Kidney capillary endothelial cell (primary cell): Measurements from ENCODE around the gene ZNF638.
A peak's percentile ranks its signal among the peaks of the same experiment; 100 is the strongest.
"Not testable (repeated sequence)": the region's sequence is repeated elsewhere in the genome, so short reads cannot be mapped to it uniquely, and the experiment has no call there.

Source experiments
- DNase-seq: peaks from one replicate; pipeline ENCODE4 v3.0.0-alpha.2; 2018; ENCODE audit warnings: low spot score

The ZNF638 gene

GRCh38 chr2:71409611-71410010 lies 78.0 kb downstream of the ZNF638 start:
- DNase-seq: no peak

- peak; percentile 72 for DNase-seq
Observed at GRCh38 chr2:71410696-71411095, 79.1 kb downstream of the ZNF638 start.

- DNase-seq: not testable (repeated sequence)
Observed at GRCh38 chr2:71416866-71417265, 85.3 kb downstream of the ZNF638 start.

- DNase-seq: peak; percentile 23
Observed at GRCh38 chr2:71417300-71418202, 86.0 kb downstream of the ZNF638 start.

- no peak for DNase-seq
Observed at GRCh38 chr2:71419145-71419544, 87.6 kb downstream of the ZNF638 start.

GRCh38 chr2:71419976-71420375 lies 88.4 kb downstream of the ZNF638 start:
- no peak for DNase-seq

GRCh38 chr2:71422786-71423185 lies 91.2 kb downstream of the ZNF638 start:
- no peak for DNase-seq

- DNase-seq: peak; percentile 59
Observed at GRCh38 chr2:71423817-71424420, 92.3 kb downstream of the ZNF638 start.

- no peak for DNase-seq
Observed at GRCh38 chr2:71426721-71427120, 95.1 kb downstream of the ZNF638 start.

GRCh38 chr2:71428472-71429383 lies 97.1 kb downstream of the ZNF638 start:
- no peak for DNase-seq

- DNase-seq: not testable (repeated sequence)
Observed at GRCh38 chr2:71445142-71445541, 113.6 kb downstream of the ZNF638 start.

- DNase-seq: no peak
Observed at GRCh38 chr2:71446505-71446904, 114.9 kb downstream of the ZNF638 start.

- DNase-seq: no peak
Observed at GRCh38 chr2:71449343-71449742, 117.8 kb downstream of the ZNF638 start.

- no peak for DNase-seq
Observed at GRCh38 chr2:71451705-71452104, 120.1 kb downstream of the ZNF638 start.

GRCh38 chr2:71452565-71452964 lies 121.0 kb downstream of the ZNF638 start:
- DNase-seq: peak; percentile 76

GRCh38 chr2:71453404-71454220 lies 122.0 kb downstream of the ZNF638 start, which contains the start of gene DYSF:
DYSF (plus strand) TSS chr2:71453561.
- DNase-seq: no peak

GRCh38 chr2:71454221-71455010 lies 122.8 kb downstream of the ZNF638 start:
- no peak for DNase-seq

GRCh38 chr2:71455011-71455740 lies 123.6 kb downstream of the ZNF638 start:
- DNase-seq: no peak

- no peak for DNase-seq
Observed at GRCh38 chr2:71455741-71456569, 124.4 kb downstream of the ZNF638 start.
